Measurements from ENCODE around the gene SLC38A10. TPM values are rescaled to one million over a fixed set of nuclear protein-coding genes. Genes with fewer than 3 reads are reported as not detected.

Gene SLC38A10
- total and polyA plus RNA-seq, 12 donors = 27.8 to 56.2 (median 38.4) TPM

DNA sequence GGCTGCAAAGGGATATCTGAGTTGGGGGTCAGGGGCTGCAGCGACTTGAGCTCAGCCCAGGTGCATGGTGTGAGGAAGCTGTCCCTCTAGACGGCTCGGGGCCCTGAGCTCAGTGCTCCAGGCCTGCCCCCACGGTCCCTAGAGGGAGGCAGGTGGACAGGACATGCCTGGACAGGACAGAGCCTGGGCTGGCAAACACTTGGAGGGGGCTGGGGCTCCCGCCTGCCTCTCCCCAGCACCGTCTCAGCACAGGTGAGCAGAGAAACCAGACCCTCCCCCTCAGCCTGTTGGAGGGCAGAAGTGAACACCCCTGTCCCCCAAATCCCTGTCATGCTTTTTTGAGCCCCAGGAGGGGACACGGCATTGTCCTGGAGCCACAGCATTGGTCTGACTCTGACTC, 11.4 kb upstream of the SLC38A10 start:
- TF ChIP-seq, protein P1, sequence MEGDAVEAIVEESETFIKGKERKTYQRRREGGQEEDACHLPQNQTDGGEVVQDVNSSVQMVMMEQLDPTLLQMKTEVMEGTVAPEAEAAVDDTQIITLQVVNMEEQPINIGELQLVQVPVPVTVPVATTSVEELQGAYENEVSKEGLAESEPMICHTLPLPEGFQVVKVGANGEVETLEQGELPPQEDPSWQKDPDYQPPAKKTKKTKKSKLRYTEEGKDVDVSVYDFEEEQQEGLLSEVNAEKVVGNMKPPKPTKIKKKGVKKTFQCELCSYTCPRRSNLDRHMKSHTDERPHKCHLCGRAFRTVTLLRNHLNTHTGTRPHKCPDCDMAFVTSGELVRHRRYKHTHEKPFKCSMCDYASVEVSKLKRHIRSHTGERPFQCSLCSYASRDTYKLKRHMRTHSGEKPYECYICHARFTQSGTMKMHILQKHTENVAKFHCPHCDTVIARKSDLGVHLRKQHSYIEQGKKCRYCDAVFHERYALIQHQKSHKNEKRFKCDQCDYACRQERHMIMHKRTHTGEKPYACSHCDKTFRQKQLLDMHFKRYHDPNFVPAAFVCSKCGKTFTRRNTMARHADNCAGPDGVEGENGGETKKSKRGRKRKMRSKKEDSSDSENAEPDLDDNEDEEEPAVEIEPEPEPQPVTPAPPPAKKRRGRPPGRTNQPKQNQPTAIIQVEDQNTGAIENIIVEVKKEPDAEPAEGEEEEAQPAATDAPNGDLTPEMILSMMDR (IDR thresholded peaks at IDR 0.05) = no peak
- peak overlapping the region in 1 of 10 donors; percentile 48 for H3K27ac ChIP-seq
- ATAC-seq = no peak

DNA sequence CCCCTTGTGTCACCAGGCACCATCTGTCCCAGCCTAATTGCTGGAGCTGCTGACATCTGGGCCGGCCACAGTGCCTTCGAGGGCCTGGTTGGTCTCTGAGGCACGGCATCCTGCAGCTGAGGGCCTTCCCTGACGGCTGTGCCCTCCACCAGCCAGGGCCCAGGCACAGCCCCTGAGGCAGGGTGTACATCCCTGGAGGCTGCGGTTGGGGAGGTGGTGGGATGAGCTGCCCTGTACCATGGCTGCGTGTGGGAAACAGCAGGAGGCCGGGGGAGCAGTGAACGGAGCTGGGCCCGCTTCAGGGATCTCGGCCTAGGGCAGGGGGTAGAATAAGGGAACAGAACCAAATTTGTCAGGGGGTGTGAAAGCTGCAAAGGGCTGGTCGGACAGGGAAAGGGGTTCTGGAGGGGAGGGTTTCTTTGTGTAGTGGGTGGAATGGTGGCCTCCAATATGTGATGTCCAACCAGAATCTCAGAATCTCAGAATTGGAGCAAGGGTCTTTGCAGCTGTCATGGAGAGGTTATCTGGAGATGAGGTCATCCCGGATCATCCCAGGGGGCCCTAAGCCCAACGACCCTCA, 10.0 kb upstream of the SLC38A10 start:
- Histone ChIP-seq H3K36me3 (no peaks in the 10 kb centered on the region), H3K4me1 (peaks cover 13 to 35% (median 24%) of the 10 kb centered on the region in 9 donors), H3K4me3 (no peak overlapping the region), H3K27ac (no peak overlapping the region), H3K27me3 (peaks cover 0 to 9% (median 0%) of the 10 kb centered on the region in 7 donors), H3K9me3 (no peaks in the 10 kb centered on the region)
- intact Hi-C loops (cut with DNase I) = loop anchor here in 1 of 10 donors (5.0 kb wide), 1 partner anchor 87 kb away; no protein-coding TSS in a partner anchor
- ATAC-seq (no peak), DNase-seq (no peak)
- 88% methylated on average over 13 of the region's 13 CpGs for WGBS, 2 donors
- TF ChIP-seq, protein P1 (IDR thresholded peaks at IDR 0.05) = no peak

More for the DNA sequence above, 11.4 kb upstream of the SLC38A10 start:
- H3K36me3 ChIP-seq = no peaks in the 10 kb centered on the region
- no peaks in the 10 kb centered on the region for H3K9me3 ChIP-seq
- intact Hi-C loops (cut with DNase I) = loop anchor here in 1 of 10 donors (5.0 kb wide), 1 partner anchor 86 kb away; no protein-coding TSS in a partner anchor
- H3K4me1 ChIP-seq = peaks cover 15 to 37% (median 25%) of the 10 kb centered on the region in 9 donors
- no peak for DNase-seq
- H3K27me3 ChIP-seq = peaks cover 0 to 9% (median 0%) of the 10 kb centered on the region in 7 donors
- 93 to 94% methylated on average over 6 to 7 of the region's 7 CpGs for WGBS, 2 donors
- H3K4me3 ChIP-seq = no peak overlapping the region

DNA sequence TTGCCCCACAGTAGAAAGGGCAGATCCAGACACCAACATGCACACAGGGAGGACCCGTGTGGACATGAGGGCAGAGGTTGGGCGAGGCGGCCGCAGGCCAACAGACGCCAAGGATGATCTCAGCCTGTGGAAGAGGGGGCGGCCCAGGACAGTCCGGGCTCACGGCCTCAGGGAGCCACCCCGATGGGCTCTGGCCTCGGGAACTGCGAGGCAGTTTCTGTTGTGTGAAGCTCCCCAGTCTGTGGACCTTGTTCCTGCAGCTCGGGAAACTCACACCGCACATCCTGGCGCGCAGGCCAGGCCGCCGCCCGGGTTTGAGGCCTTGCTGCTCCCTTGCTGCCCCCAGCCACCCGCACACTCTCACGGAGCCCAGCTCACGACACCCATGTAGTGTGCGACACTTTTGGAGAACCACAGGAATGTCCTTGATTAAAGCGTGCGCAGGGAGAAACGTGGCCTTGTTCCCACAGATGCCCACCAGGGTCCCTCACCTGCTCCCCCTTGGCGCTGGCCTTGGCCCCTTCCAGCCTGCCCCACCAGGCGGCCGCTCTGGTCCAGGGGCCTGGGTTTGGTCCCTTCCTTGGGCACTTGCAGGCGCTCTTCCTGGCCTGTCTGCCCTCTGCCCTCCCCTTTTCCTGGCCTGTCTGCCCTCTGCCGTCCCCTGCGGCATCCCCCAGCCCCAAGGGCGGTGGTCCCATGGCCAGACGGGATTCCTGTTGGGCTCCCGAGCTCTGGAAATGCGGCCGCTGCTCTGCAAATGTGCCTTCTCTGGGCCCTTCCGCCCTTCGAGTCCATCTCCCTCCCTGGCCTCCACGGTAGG, 9.3 kb upstream of the SLC38A10 start:
- 89 to 91% methylated on average over 39 of the region's 39 CpGs for WGBS, 2 donors
- peaks cover 6 to 28% (median 17%) of the 10 kb centered on the region in 9 donors for H3K4me1 ChIP-seq
- peaks cover 0 to 9% (median 0%) of the 10 kb centered on the region in 7 donors for H3K27me3 ChIP-seq
- ATAC-seq (no peak), DNase-seq (no peak)
- intact Hi-C loops (cut with DNase I) = loop anchor here in 1 of 10 donors (5.0 kb wide), 1 partner anchor 88 kb away; no protein-coding TSS in a partner anchor
- TF ChIP-seq, protein P1 (IDR thresholded peaks at IDR 0.05) = no peak
- H3K36me3 ChIP-seq = no peaks in the 10 kb centered on the region
- no peaks in the 10 kb centered on the region for H3K9me3 ChIP-seq
- no peak overlapping the region for H3K27ac ChIP-seq
- H3K4me3 ChIP-seq = no peak overlapping the region

DNA sequence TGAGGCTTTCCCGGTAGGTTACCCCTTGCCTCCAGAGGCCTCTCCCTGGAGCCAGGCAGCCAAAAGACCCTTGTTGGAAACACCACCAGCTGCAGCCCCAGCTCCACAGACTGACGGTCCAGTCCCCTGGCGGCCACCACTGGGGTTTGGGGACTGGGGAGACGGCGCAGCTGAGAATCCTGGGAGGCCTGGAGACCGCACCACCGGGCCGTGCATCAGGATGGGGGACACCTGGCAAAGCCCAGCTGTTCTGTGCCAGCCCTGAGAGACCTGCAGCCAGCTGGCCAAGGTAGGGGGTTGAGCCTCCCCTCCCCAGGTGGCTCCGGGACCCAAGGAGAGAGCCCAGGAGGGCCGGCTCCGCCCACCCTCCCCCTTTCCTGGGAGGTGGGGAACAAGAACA, 8.3 kb upstream of the SLC38A10 start:
- H3K27ac ChIP-seq = no peak overlapping the region
- H3K4me1 ChIP-seq = peaks cover 4 to 18% (median 8%) of the 10 kb centered on the region in 9 donors
- intact Hi-C loops (cut with DNase I) = no loop called here
- H3K9me3 ChIP-seq = no peaks in the 10 kb centered on the region
- H3K4me3 ChIP-seq = no peak overlapping the region
- DNase-seq = no peak
- TF ChIP-seq, protein P1 (IDR thresholded peaks at IDR 0.05) = no peak
- peaks cover 0 to 9% (median 0%) of the 10 kb centered on the region in 7 donors for H3K27me3 ChIP-seq
- no peaks in the 10 kb centered on the region for H3K36me3 ChIP-seq
- whole genome bisulfite sequencing, 2 donors = 88 to 92% methylated on average over 11 of the region's 11 CpGs
- ATAC-seq = no peak

Data from heart right ventricle (tissue), 16 donors.